Measurements from ENCODE around the gene STING1. TPM values are rescaled to one million over a fixed set of nuclear protein-coding genes. Genes with fewer than 3 reads are reported as not detected.
"Not testable (repeated sequence)": the region's sequence is repeated elsewhere in the genome, so short reads cannot be mapped to it uniquely, and the experiment has no call there.

The STING1 gene
- total RNA-seq, 1 donor from 2014 or later: 18.9 TPM

DNA sequence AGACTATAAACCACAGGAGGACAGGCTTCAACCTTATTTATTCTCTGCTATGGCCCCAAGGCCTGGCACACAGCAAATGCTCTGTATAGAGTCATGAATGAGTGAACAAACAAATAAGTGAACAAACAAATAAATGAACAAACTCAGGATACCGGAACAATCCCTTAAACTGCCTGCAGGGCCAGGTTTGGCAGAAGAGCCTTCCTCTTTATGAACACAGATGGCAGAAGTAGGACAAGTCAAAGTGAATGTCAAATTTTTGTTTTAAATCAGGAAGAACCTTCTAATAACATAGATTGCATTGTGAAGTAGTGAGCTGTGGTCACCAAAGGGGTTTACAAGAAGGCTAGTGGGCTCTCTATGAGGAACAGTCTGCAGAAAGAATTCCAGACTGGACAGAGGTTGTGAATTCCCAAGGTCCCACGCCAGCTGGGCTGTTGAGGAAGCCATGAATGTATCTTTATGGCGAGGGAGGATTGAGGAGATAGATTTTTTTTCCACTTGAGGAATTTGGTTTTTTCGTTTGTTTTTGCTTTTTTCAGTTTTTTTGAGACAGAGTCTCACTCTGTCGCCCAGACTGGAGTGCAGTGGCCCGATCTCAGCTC is 30.3 kb upstream of the STING1 start:
- no peak for DNase-seq (ENCODE audit: low read depth)
- TF ChIP-seq, protein P1, sequence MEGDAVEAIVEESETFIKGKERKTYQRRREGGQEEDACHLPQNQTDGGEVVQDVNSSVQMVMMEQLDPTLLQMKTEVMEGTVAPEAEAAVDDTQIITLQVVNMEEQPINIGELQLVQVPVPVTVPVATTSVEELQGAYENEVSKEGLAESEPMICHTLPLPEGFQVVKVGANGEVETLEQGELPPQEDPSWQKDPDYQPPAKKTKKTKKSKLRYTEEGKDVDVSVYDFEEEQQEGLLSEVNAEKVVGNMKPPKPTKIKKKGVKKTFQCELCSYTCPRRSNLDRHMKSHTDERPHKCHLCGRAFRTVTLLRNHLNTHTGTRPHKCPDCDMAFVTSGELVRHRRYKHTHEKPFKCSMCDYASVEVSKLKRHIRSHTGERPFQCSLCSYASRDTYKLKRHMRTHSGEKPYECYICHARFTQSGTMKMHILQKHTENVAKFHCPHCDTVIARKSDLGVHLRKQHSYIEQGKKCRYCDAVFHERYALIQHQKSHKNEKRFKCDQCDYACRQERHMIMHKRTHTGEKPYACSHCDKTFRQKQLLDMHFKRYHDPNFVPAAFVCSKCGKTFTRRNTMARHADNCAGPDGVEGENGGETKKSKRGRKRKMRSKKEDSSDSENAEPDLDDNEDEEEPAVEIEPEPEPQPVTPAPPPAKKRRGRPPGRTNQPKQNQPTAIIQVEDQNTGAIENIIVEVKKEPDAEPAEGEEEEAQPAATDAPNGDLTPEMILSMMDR (conservative IDR thresholded peaks at IDR 0.05; ENCODE audit: low read depth, low read length): no peak
- no peak overlapping the region for H3K4me3 ChIP-seq (ENCODE audit: low read depth, low read length)

DNA sequence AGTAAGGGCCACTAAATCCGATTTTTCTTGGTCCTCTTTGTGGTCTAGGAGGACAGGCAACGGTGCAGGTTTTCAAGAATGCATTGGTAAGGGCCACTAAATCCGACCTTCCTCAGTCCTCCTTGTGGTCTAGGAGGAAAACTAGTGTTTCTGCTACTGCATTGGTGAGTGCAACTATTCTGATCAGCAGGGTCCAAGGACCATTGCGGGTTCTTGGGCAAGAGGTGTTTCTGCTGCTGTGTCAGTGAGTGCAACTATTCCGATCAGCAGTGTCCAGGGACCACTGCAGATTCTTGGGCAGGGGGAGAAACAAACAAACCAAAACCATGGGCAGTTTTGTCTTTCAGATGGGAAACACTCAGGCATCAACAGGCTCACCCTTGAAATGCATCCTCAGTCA is 22.2 kb upstream of the STING1 start:
- DNase-seq (ENCODE audit: low read depth); H3K4me3 ChIP-seq (ENCODE audit: low read depth, low read length): not testable (repeated sequence)

- not testable (repeated sequence) for DNase-seq (ENCODE audit: low read depth)
These were observed 21.3 kb upstream of the STING1 start for GRCh38 chr5:139503879-139504278.

GRCh38 chr5:139503036-139503817 is 20.7 kb upstream of the STING1 start:
- H3K4me3 ChIP-seq (ENCODE audit: low read depth, low read length): peak overlapping the region; percentile 33
- DNase-seq (ENCODE audit: low read depth): not testable (repeated sequence)

More at GRCh38 chr5:139503879-139504278, 21.3 kb upstream of the STING1 start:
- peak overlapping the region; percentile 33 for H3K4me3 ChIP-seq (ENCODE audit: low read depth, low read length)

DNA sequence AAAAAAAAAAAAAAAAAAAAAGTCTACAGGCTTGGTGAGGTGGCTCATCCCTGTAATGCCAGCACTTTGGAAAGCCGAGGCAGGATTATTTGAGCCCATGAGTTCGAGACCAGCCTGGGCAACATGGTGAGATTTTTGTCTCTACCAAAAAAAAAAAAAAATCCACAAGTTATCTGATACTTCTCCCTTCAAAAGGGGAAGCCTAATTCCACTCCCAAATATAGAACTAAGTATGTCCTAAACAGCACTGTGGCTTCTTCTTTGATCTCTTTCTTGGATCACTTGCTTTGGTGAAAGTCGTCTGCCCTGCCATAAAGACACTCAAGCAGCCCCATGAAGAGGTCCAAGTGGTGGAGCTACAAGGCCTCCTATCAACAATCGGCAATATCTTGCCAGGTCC is 18.8 kb upstream of the STING1 start:
- no peak for DNase-seq (ENCODE audit: low read depth)
- TF ChIP-seq, protein P1 (conservative IDR thresholded peaks at IDR 0.05; ENCODE audit: low read depth, low read length): no peak

GRCh38 chr5:139495638-139496435 is 13.3 kb upstream of the STING1 start:
- DNase-seq (ENCODE audit: low read depth): no peak
- H3K4me3 ChIP-seq (ENCODE audit: low read depth, low read length): no peak overlapping the region
- TF ChIP-seq, protein P1 (conservative IDR thresholded peaks at IDR 0.05; ENCODE audit: low read depth, low read length): no peak

More for the DNA sequence above, 18.8 kb upstream of the STING1 start:
- no peak overlapping the region for H3K4me3 ChIP-seq (ENCODE audit: low read depth, low read length)

- DNase-seq (ENCODE audit: low read depth): no peak
- no peak overlapping the region for H3K4me3 ChIP-seq (ENCODE audit: low read depth, low read length)
- TF ChIP-seq, protein P1 (conservative IDR thresholded peaks at IDR 0.05; ENCODE audit: low read depth, low read length): no peak
These were observed 12.3 kb upstream of the STING1 start for GRCh38 chr5:139494832-139495231.

DNA sequence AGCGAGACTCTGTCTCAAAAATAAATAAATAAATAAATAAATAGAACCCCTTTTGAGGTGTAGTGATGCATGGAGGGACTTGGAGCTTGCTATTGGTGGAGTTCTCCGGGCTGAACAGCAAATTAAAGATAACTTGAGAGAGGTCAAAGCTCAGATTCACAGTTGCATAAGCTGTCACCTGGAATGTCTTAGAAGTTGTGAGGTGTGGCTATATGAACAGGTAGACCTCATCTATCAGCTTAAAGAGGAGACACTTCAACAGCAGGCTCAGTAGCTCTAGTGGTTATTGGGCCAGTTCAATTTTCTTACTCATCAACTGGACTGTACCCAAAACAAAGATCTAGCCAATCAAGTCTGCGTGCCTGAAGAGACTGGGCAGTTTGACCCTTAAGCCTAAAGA is 11.7 kb upstream of the STING1 start:
- TF ChIP-seq, protein P1 (conservative IDR thresholded peaks at IDR 0.05; ENCODE audit: low read depth, low read length): no peak
- H3K4me3 ChIP-seq (ENCODE audit: low read depth, low read length): no peak overlapping the region
- DNase-seq (ENCODE audit: low read depth): no peak

Measured in epithelial cell of proximal tubule (primary cell).